SK-N-SH treated with all-trans-retinoic acid at 6 μM for 48 hours (cell line): ENCODE data around the gene HDAC10.

Experiments
- ATAC-seq: fragments of 200-7000 bp; cut with Tn5 transposase; 3 replicates; pipeline ENCODE4 v1.9.1; 2020; ENCODE audit warnings: mild to moderate bottlenecking, moderate library complexity
- ARNTL ChIP-seq: fragments of 450-650 bp; formaldehyde crosslinking; IDR thresholded peaks from 2 replicates; pipeline ENCODE4 v1.5.0; 2020; ENCODE audit warnings: low read depth, mild to moderate bottlenecking, moderate library complexity, borderline replicate concordance
- BACH2 ChIP-seq: fragments of 250-450 bp; sonication (Bioruptor Pico); IDR thresholded peaks from 2 replicates; pipeline ENCODE4 v1.9.0; 2021; ENCODE audit warnings: mild to moderate bottlenecking, borderline replicate concordance
- CREB5 ChIP-seq: fragments of 250-450 bp; sonication (Bioruptor Pico); IDR thresholded peaks from 2 replicates; pipeline ENCODE4 v1.5.1; 2020; ENCODE audit warnings: low read depth, mild to moderate bottlenecking, moderate library complexity
- CSDC2 ChIP-seq: fragments of 250-450 bp; sonication (Bioruptor Pico); IDR thresholded peaks from 2 replicates; pipeline ENCODE4 v1.5.0; 2020; ENCODE audit warnings: mild to moderate bottlenecking, moderate library complexity
- CSRNP3 ChIP-seq: fragments of 250-450 bp; sonication (Bioruptor Pico); IDR thresholded peaks from 2 replicates; pipeline ENCODE4 v1.5.1; 2021; ENCODE audit warnings: mild to moderate bottlenecking, moderate library complexity
- ESRRG ChIP-seq: fragments of 250-450 bp; sonication (Bioruptor Pico); IDR thresholded peaks from 2 replicates; pipeline ENCODE4 v1.6.1; 2021; ENCODE audit warnings: mild to moderate bottlenecking
- GLIS3 ChIP-seq: fragments of 250-450 bp; sonication (Bioruptor Pico); IDR thresholded peaks from 2 replicates; pipeline ENCODE4 v1.5.0; 2020; ENCODE audit warnings: mild to moderate bottlenecking, moderate library complexity
- ISL1 ChIP-seq: fragments of 250-450 bp; sonication (Bioruptor Pico); IDR thresholded peaks from 2 replicates; pipeline ENCODE4 v2.1.2; 2022; ENCODE audit warnings: mild to moderate bottlenecking, moderate library complexity
- OSR1 ChIP-seq: fragments of 250-450 bp; sonication (Bioruptor Pico); IDR thresholded peaks from 2 replicates; pipeline ENCODE4 v1.8.0; 2022; ENCODE audit warnings: moderate library complexity, mild to moderate bottlenecking, inconsistent platforms
- PPARA ChIP-seq: fragments of 250-450 bp; sonication (Bioruptor Pico); IDR thresholded peaks from 2 replicates; pipeline ENCODE4 v1.5.0; 2020; ENCODE audit warnings: mild to moderate bottlenecking, borderline replicate concordance
- RARB ChIP-seq: fragments of 250-450 bp; sonication (Bioruptor Pico); IDR thresholded peaks from 2 replicates; pipeline ENCODE4 v1.8.0; 2021; ENCODE audit warnings: mild to moderate bottlenecking, moderate library complexity
- SNAI2 ChIP-seq: fragments of 250-450 bp; sonication (Bioruptor Pico); IDR thresholded peaks from 2 replicates; pipeline ENCODE4 v1.5.0; 2020; ENCODE audit warnings: mild to moderate bottlenecking, moderate library complexity
- TCF4 ChIP-seq: fragments of 250-450 bp; sonication (Bioruptor Pico); IDR thresholded peaks from 2 replicates; pipeline ENCODE4 v1.8.0; 2021; ENCODE audit warnings: mild to moderate bottlenecking, moderate library complexity, borderline replicate concordance
- TOX ChIP-seq: fragments of 250-450 bp; sonication (Bioruptor Pico); IDR thresholded peaks from 2 replicates; pipeline ENCODE4 v1.8.0; 2021; ENCODE audit warnings: mild to moderate bottlenecking, moderate library complexity, borderline replicate concordance
- TSHZ2 ChIP-seq: fragments of 250-450 bp; sonication (Bioruptor Pico); IDR thresholded peaks from 2 replicates; pipeline ENCODE4 v1.5.0; 2020; ENCODE audit warnings: mild to moderate bottlenecking, moderate library complexity
- ZFP3 ChIP-seq: fragments of 250-450 bp; sonication (Bioruptor Pico); IDR thresholded peaks from 2 replicates; pipeline ENCODE4 v1.5.0; 2020; ENCODE audit warnings: mild to moderate bottlenecking, moderate library complexity
- ZFP30 ChIP-seq: fragments of 450-650 bp; formaldehyde crosslinking; IDR thresholded peaks from 2 replicates; pipeline ENCODE4 v1.5.0; 2022; ENCODE audit warnings: mild to moderate bottlenecking, moderate library complexity
- ZNF565 ChIP-seq: fragments of 450-650 bp; formaldehyde crosslinking; conservative IDR thresholded peaks from 2 replicates; pipeline ENCODE4 v1.5.0; 2020; ENCODE audit warnings: low read depth, mild to moderate bottlenecking, moderate library complexity
- ZNF70 ChIP-seq: fragments of 450-650 bp; formaldehyde crosslinking; IDR thresholded peaks from 2 replicates; pipeline ENCODE4 v1.5.0; 2020; ENCODE audit warnings: mild to moderate bottlenecking, moderate library complexity
- ZNF8 ChIP-seq: fragments of 450-650 bp; formaldehyde crosslinking; IDR thresholded peaks from 2 replicates; pipeline ENCODE4 v1.5.0; 2020; ENCODE audit warnings: mild to moderate bottlenecking, moderate library complexity
- TF ChIP-seq, protein P1 (sequence below): fragments of 250-450 bp; sonication (Bioruptor Pico); IDR thresholded peaks from 2 replicates; pipeline ENCODE4 v1.8.0; 2020; ENCODE audit warnings: mild to moderate bottlenecking, moderate library complexity, borderline replicate concordance
- TF ChIP-seq, protein P2 (sequence below): fragments of 250-450 bp; sonication (Bioruptor Pico); IDR thresholded peaks from 2 replicates; pipeline ENCODE4 v1.8.0; 2021; ENCODE audit warnings: low read depth, mild to moderate bottlenecking, moderate library complexity, borderline replicate concordance

Gene HDAC10

GRCh38 chr22:50200461-50201190 lies 50.4 kb downstream of the HDAC10 start, which contains the start of gene SELENOO (continued):
- TF ChIP-seq CREB5 (no peak), ISL1 (no peak), TCF4 (no peak)

GRCh38 chr22:50199829-50200460 lies 51.1 kb downstream of the HDAC10 start:
- ATAC-seq, result peak; percentile 53
- TF ChIP-seq CSRNP3 (CRISPR knock-in tag), result no peak
- TF ChIP-seq ZNF70, result no peak
- TF ChIP-seq PPARA (CRISPR knock-in tag), result no peak
- no peak for TF ChIP-seq RARB (CRISPR knock-in tag)
- TF ChIP-seq ZFP30, result no peak
- no peak for TF ChIP-seq TOX
- TF ChIP-seq ESRRG, result no peak
- TF ChIP-seq ARNTL (CRISPR knock-in tag), result no peak
- no peak for TF ChIP-seq TCF4
- TF ChIP-seq SNAI2 (CRISPR knock-in tag), result no peak
- no peak for TF ChIP-seq CSDC2 (CRISPR knock-in tag)
- TF ChIP-seq GLIS3 (CRISPR knock-in tag), result no peak
- no peak for TF ChIP-seq TSHZ2 (CRISPR knock-in tag)

GRCh38 chr22:50199251-50199721 lies 51.8 kb downstream of the HDAC10 start:
- TF ChIP-seq, protein P1, sequence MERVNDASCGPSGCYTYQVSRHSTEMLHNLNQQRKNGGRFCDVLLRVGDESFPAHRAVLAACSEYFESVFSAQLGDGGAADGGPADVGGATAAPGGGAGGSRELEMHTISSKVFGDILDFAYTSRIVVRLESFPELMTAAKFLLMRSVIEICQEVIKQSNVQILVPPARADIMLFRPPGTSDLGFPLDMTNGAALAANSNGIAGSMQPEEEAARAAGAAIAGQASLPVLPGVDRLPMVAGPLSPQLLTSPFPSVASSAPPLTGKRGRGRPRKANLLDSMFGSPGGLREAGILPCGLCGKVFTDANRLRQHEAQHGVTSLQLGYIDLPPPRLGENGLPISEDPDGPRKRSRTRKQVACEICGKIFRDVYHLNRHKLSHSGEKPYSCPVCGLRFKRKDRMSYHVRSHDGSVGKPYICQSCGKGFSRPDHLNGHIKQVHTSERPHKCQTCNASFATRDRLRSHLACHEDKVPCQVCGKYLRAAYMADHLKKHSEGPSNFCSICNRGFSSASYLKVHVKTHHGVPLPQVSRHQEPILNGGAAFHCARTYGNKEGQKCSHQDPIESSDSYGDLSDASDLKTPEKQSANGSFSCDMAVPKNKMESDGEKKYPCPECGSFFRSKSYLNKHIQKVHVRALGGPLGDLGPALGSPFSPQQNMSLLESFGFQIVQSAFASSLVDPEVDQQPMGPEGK, result no peak
- TF ChIP-seq OSR1 (CRISPR knock-in tag) (no peak), BACH2 (CRISPR knock-in tag) (no peak), ARNTL (CRISPR knock-in tag) (no peak), ZNF8 (CRISPR knock-in tag) (no peak), GLIS3 (CRISPR knock-in tag) (no peak), ZNF70 (no peak), ISL1 (no peak), ZFP30 (no peak), CSRNP3 (CRISPR knock-in tag) (no peak), TOX (no peak), ZFP3 (CRISPR knock-in tag) (no peak), CSDC2 (CRISPR knock-in tag) (no peak), ZNF565 (CRISPR knock-in tag) (no peak), SNAI2 (CRISPR knock-in tag) (no peak)
- TF ChIP-seq, protein P2, sequence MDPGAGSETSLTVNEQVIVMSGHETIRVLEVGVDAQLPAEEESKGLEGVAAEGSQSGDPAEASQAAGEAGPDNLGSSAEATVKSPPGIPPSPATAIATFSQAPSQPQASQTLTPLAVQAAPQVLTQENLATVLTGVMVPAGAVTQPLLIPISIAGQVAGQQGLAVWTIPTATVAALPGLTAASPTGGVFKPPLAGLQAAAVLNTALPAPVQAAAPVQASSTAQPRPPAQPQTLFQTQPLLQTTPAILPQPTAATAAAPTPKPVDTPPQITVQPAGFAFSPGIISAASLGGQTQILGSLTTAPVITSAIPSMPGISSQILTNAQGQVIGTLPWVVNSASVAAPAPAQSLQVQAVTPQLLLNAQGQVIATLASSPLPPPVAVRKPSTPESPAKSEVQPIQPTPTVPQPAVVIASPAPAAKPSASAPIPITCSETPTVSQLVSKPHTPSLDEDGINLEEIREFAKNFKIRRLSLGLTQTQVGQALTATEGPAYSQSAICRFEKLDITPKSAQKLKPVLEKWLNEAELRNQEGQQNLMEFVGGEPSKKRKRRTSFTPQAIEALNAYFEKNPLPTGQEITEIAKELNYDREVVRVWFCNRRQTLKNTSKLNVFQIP (CRISPR knock-in tag), result no peak
- no peak for ATAC-seq
